ENCODE measurements around the gene TBC1D9B.
A peak's percentile ranks its signal among the peaks of the same experiment; 100 is the strongest.

Gene TBC1D9B

DNA sequence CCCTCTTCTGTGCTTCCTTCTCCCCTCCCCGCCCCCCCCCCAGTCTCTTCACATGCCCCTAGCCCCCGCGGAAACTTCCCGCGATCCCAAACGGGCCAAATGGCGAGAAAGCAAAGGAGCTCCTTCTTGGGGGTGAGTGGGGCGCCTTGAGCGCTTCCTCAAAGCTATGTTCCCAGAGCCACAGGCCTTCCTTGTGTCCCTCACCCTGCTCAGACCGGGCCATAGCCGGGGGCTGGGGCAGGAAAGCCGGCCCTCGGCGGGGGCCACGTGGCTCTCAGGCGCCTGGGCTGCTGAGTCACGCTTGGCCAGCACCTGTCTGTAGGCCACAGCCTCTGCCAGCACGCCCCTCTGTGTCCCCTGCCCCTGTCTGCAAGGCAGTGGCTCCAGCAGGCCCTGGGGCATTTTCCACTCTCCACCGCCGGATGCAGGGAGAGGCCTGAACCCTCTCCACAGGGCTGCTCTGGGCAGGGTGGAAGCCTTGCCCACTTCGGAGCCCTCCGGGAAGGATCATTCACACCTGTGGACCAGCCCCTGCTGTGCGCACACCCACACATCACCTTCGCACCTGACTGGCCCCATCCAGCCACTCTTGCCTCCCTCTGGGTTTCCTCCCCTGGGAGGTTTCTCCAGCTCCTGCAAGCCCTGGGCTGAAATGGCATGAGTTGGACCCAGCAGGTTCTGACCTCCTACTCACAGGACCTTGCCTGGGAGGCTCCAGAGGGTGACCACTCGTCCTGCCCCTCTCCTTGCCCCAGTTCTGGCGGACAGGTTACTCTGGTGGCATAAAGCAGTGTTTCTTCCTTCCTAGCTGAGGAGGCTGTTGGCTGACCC lies 88.2 kb downstream of the TBC1D9B start:
- peak; percentile 15 for DNase-seq

DNA sequence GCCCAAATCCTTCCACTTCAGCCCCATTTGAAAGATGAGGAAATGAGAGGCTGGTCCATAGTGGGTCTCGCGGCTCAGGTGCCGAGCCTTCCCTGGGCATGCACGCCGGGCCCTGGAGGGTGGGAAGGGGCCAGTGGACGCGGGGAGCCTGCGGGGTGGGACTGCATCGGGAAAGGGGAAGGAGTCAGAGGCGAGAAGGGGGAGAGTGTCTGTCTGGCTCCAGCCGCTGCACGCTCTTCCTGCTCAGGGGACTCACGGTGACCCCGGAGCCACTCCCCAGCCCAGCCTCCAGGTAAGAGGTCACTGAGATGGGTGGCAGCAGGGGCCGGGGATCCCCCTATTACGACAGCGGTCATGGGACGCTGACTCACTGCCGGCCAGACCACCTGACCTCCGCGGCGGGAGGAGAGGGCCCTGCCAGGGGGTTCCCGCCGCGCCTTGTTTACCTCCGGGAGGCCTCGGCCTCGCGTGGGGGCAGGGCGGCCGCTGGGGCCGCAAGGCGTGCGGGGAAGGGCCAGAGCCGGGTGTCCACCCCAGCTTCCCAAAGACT lies 88.9 kb downstream of the TBC1D9B start:
- DNase-seq = peak; percentile 34

DNA sequence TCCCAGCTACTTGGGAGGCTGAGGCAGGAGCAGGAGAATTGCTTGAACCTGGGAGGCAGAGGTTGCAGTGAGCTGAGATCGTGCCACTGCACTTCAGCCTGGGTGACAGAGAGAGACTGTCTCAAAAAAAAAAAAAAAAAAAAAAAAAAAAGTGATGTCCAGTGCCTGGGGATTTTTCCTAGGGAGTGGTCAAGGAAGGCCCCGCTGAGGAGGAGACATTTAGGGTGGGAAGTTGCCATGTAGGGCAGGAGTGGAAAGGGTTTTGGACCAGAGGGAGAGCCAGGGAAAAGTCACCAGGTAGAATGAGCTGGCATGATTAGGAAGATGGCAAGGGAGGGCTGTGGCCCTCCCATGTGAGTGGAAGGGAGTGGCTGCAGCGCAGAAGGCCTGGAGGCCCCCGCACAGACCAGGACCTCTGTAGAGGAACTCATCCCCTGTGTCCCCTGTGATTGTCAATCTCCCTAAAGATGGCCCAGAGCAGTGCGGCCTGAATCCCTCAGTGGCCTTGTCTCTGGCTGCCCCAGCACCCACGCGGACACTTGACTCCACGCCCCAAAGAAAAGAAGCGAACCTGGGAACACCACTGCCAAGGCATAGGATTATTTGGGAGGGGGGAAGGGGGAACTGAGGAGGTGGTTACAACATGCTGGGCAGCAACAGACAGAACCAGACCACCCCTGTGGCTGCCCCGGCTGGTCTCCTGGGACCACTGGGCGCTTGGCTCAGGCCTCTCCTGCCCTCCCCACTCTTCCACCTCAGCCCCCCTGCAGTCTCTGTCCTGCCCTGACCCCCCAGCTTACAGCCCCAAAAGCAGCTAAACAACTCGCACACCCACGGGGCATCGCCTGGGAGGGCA lies 89.6 kb downstream of the TBC1D9B start:
- no peak for DNase-seq

DNA sequence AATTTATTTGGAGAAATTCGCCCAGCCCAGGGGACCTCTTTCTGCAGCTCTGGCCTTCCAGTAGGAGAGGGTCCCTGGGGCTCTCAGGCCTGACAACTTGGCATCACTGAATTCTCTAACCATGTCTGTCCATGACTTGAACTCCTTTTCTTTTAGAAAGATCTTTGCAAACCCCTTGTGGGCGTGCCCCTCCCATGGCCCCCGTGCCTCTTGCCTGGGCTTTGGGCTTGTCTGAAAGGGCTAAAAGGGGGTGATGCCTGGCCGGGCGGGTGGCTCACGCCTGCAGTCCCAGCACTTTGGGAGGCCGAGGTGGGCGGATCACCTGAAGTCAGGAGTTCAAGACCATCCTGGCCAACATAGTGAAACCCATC lies 90.2 kb downstream of the TBC1D9B start:
- DNase-seq = no peak

DNA sequence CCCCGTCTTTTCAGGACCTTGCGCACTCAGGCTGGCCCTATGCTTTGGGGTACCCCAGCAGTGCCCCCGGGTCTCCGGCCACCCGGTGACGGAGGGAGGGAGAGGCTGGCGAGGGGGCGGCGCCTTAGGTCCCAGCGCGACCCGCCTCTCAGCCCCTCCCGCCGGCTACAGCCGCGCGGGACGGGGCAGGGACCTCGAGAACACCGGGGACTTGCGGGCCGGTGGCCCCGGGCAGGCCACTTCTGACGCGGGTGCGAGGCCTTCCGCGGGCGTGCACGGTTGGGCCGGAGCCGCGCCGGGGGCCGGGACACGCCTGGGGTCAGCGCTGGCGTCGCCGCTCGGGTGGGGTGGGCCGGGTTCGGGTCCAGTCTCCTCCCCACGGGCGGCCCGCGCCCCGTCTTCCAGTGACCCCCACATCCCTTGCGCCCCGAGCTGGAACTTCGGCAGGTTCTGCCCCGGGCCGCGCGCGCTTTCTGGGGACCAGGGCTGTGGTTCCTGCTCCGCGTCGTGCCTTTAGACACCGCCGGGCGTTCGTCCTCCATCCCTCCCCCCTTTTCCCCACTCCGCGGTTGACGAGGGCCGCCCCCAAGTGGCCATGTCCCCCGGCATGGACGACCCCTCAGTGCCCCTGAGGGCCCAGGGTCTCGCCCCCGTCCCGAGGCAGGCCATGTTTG lies 90.8 kb downstream of the TBC1D9B start:
- no peak for DNase-seq

DNA sequence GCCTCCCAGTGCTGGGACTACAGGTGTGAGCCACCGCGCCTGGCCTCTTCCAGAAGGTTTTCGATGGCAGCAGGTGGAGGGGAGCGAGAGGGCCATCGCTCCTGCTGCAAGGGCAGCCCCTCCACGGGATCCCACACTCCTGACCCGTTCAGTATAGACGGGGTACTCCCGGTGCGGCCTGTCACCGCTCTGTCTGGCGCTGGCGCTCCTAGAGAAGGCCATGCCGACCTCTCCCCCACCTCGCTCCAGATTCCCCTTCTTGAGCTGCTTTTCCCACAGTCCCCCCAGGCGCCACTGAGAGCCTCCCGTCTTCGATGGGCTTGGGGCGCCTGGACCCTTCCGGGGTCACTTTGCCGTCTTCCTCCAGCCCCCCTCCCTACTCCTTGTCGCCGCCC lies 91.3 kb downstream of the TBC1D9B start:
- DNase-seq = no peak

DNA sequence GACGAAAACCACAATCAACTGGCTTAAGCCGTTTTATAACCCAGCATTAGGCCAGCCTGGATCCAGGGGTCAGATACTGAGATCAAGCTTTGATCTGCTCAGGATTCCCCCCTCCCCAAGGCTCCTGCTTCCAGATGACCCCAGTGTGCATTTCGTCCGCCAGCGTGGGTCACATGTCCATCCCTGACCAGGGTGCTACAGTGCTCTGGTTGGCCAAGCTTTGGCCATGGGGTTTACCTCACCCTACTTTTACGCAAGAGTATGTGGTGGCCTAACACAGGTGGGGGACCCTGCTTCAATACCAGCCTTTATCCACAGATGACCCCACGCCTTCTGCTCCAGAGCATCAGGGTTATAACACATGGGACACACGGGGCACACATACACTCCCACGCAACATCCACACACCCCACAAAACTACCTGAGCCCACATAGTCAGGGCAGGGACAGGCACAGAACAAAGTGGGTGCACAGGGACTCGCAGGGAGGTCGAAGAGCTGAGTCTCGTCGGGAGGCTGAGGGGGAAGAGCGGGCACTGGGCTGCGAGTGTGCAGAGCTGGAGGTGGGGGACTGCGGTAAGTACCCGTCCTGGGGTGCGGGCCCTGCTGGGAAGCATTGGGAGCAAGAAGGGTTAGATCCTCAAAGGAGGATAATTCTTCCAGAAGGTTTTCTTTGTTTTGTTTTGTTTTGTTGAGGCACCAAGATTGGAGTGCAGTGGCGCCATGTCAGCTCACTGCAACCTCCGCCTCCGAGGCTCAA lies 92.0 kb downstream of the TBC1D9B start:
- no peak for DNase-seq

DNA sequence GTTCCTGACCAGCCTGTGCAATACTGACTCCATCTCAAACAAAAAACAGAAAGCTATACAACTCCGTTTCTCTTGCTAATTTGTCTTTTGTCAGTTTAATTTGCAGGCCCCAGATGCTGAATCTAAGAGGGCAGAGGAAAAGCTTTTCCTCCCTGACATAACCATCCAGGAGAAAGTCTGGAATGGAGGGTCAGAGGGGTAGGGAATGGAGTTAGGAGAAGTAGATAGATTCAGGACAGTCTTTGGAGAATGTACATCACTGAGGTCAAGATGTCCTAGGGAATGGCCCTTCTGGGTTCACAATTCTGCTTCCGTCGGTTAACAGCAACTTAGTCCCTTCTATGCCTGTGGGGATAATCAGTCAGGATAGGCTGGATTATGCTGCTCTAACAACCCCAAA lies 93.6 kb downstream of the TBC1D9B start:
- no peak for DNase-seq

DNA sequence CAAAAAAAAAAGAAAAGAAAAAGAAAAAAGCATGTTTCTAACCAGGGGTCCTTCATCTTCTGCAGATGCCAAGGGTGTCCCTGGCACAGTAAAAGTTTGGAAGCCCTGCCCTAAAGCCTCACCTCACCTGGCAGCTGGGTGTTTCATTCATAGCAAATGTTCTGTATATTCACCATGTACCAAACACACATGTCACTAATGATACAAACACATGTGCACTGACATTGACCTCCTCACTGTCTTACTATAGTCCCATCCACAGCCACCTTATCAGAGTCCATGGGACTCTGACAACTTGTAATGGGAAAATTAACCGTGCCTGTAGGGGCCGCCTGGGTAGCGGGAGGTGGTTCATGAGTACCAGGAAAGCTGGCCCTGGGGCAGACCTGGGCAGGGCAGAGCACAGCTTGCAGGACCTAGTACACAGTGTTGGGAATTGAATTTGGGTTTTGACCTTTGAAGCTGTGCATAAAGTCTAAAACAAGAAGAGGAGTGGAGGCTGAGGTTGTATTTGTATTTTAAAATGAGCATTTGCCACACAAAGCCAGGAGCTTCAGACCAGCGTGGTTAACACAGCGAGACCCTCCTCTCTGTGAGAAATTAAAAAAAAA lies 94.6 kb downstream of the TBC1D9B start:
- no peak for DNase-seq

DNA sequence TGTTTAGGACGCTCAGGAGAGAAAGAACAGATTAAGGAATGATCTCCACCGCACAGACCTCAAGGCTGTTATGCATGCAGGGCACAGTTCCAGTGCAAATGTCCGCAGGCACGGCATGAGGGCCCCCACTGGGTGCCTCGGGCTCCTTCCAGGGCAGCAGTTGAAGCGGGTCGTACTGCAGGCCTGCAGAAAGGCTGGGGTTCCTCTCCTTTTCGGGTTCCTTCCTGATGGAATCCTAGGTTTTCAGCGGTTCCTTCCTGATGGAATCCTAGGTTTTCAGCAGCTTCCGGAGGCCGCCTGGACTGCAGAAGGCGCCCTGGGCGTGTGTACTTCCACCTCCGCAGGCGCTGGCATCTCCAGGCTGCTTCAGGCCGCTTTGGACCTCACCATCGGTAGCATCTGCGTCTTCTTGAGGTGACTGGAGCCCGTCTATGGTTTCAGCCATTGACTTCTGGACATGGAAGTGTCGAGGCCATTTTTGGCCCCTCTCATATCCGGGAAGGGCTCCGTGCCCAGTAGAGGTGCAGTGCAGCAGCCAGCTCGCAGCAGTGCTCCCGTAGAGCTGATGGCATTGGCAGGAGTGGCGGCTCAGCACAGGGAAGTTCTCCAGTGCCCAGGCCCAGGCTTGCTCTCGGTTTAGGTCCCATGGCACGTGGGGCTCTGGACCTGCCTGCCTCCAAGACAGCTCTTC lies 95.4 kb downstream of the TBC1D9B start:
- DNase-seq = no peak

Data from NCI-H1436 (cell line).